Measurements from ENCODE around the gene TIMM17A. TPM values are rescaled to one million over a fixed set of nuclear protein-coding genes. Genes with fewer than 3 reads are reported as not detected.

Gene TIMM17A
- total RNA-seq, result 40.8 TPM
- 73.2 TPM for polyA plus RNA-seq (ENCODE audit: insufficient read depth, low read depth, low replicate concordance)
- long read RNA-seq, donor 1, transcript TIMM17A-201 (6 exons, 1,659 nt), result major isoform, 9 of 12 reads
- long read RNA-seq, donor 1, partial matches to known transcripts, result 0 of 12 reads
- long read RNA-seq, donor 1, other reads (novel, unspliced or antisense), result 0 of 12 reads
- long read RNA-seq, donor 2, transcript TIMM17A-201 (6 exons, 1,659 nt), result major isoform, 27 of 37 reads
- long read RNA-seq, donor 2, partial matches to known transcripts, result 7 of 37 reads
- long read RNA-seq, donor 2, other reads (novel, unspliced or antisense), result 0 of 37 reads
- long read RNA-seq, donor 3, transcript TIMM17A-201 (6 exons, 1,659 nt), result major isoform, 23 of 29 reads
- long read RNA-seq, donor 3, partial matches to known transcripts, result 0 of 29 reads
- long read RNA-seq, donor 3, other reads (novel, unspliced or antisense), result 0 of 29 reads
- long read RNA-seq, donor 4, transcript TIMM17A-201 (6 exons, 1,659 nt), result major isoform, 9 of 11 reads
- long read RNA-seq, donor 4, partial matches to known transcripts, result 0 of 11 reads
- long read RNA-seq, donor 4, other reads (novel, unspliced or antisense), result 0 of 11 reads
- long read RNA-seq, donor 5, partial matches to known transcripts, result 0 of 1 reads
- long read RNA-seq, donor 5, other reads (novel, unspliced or antisense), result 0 of 1 reads
- long read RNA-seq, donor 6, transcript TIMM17A-201 (6 exons, 1,659 nt), result major isoform, 48 of 82 reads
- long read RNA-seq, donor 6, partial matches to known transcripts, result 30 of 82 reads
- long read RNA-seq, donor 6, other reads (novel, unspliced or antisense), result 0 of 82 reads
- long read RNA-seq, donor 7, transcript TIMM17A-201 (6 exons, 1,659 nt), result major isoform, 28 of 35 reads
- long read RNA-seq, donor 7, partial matches to known transcripts, result 3 of 35 reads
- long read RNA-seq, donor 7, other reads (novel, unspliced or antisense), result 2 of 35 reads
- long read RNA-seq, donor 8, transcript TIMM17A-201 (6 exons, 1,659 nt), result major isoform, 23 of 37 reads
- long read RNA-seq, donor 8, partial matches to known transcripts, result 13 of 37 reads
- long read RNA-seq, donor 8, other reads (novel, unspliced or antisense), result 0 of 37 reads
- long read RNA-seq, donor 9, transcript TIMM17A-201 (6 exons, 1,659 nt), result major isoform, 15 of 18 reads
- long read RNA-seq, donor 9, partial matches to known transcripts, result 0 of 18 reads
- long read RNA-seq, donor 9, other reads (novel, unspliced or antisense), result 0 of 18 reads
- long read RNA-seq, donor 10, transcript TIMM17A-201 (6 exons, 1,659 nt), result major isoform, 19 of 38 reads
- long read RNA-seq, donor 10, partial matches to known transcripts, result 18 of 38 reads
- long read RNA-seq, donor 10, other reads (novel, unspliced or antisense), result 0 of 38 reads

DNA sequence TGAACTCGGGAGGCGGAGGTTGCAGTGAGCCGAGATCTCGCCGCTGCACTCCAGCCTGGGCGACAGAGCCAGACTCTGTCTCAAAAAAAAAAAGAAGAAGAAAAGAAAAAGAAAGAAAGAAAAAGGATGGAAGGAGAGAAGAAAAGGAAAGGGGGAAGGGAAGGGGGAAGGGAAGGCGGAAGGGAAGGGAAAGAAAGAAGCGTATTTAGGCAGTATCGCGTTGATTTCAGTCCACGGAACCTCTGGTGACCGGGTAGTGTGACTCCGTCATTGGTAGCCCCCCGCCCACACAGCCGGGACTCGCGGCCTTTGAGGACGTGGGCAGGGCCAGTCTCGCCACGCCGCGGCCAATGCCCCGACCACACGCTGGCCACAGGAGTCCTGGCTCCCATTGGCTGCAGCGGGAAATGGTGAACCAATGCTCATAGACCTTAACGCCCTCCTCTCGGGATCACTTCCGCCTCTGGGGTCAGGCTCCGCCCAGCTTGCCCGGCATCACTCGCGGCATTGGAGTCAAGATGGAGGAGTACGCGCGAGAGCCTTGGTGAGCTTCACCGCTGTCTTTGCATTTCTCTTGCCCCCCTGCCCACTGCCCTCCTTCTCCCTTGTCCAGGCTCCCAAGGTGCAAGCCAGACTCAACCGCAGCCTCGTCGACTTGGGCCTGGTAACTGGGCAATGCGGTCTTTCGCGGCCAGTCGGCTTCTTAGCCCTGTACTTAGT is at the start of gene TIMM17A:
TSS of gene TIMM17A (plus strand) at position 495 of the 720 bp plus-strand sequence. CDS start at position 519, 24 bp downstream.
- TF ChIP-seq, protein P1, sequence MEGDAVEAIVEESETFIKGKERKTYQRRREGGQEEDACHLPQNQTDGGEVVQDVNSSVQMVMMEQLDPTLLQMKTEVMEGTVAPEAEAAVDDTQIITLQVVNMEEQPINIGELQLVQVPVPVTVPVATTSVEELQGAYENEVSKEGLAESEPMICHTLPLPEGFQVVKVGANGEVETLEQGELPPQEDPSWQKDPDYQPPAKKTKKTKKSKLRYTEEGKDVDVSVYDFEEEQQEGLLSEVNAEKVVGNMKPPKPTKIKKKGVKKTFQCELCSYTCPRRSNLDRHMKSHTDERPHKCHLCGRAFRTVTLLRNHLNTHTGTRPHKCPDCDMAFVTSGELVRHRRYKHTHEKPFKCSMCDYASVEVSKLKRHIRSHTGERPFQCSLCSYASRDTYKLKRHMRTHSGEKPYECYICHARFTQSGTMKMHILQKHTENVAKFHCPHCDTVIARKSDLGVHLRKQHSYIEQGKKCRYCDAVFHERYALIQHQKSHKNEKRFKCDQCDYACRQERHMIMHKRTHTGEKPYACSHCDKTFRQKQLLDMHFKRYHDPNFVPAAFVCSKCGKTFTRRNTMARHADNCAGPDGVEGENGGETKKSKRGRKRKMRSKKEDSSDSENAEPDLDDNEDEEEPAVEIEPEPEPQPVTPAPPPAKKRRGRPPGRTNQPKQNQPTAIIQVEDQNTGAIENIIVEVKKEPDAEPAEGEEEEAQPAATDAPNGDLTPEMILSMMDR (IDR thresholded peaks at IDR 0.05; ENCODE audit: borderline replicate concordance, extremely low read depth, insufficient read depth), result no peak
- peaks cover 0 to 12% (median 9%) of the 10 kb centered on the region in 3 donors for H3K36me3 ChIP-seq (ENCODE audit: control insufficient read depth in 2 of 3, insufficient read depth in 3 of 3, low read length in 3 of 3)
- FAIRE-seq (peak; percentile 91), DNase-seq (peak; percentile 98 to 99 (median 99))
- H3K9ac ChIP-seq (ENCODE audit: low read length in 3 of 3), result peak within 1 kb of the TSS; percentile 96 to 98 (median 96)
- H3K27me3 ChIP-seq (ENCODE audit: control insufficient read depth, insufficient read depth, low read length), result no peaks in the 10 kb centered on the region
- intact Hi-C loops (cut with DNase I), result loop anchor here (5.0 kb wide), 1 partner anchor 58 kb away; no protein-coding TSS in a partner anchor
- H3K27ac ChIP-seq (ENCODE audit: low read depth in 2 of 2, low read length in 2 of 2), result peak within 1 kb of the TSS; percentile 75 to 76
- H3K4me1 ChIP-seq (ENCODE audit: control insufficient read depth in 2 of 3, insufficient read depth in 2 of 3, low read depth in 1 of 3, low read length in 3 of 3), result no peaks in the 10 kb centered on the region
- no peaks in the 10 kb centered on the region for H3K9me3 ChIP-seq (ENCODE audit: control insufficient read depth in 2 of 3, insufficient read depth in 1 of 3, low read length in 3 of 3)
- H3K4me3 ChIP-seq (ENCODE audit: low read length in 3 of 3), result peak within 1 kb of the TSS; percentile 94 to 98 (median 94)

DNA sequence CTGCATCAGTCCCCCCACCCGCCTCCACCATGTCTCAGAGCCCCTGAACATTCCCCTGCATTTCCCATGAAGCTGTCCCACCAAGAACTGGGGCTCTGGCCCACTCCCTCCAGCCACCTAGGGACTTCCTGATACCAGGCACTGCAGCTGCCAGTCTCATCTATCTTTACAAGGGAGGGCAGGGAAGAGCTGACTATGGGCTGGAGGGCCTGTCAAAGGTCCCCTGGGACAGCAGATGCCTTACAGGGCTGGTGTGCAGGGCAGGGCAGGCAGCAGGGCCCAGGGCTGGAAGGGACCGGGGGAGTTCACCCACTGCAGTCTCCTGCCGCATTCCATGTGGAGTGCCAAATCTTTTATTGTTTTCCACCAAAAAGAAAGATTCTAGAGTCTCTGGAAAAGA is 49.0 kb upstream of the TIMM17A start:
- no peak for FAIRE-seq
- H3K36me3 ChIP-seq (ENCODE audit: control insufficient read depth in 2 of 3, insufficient read depth in 3 of 3, low read length in 3 of 3), result no peaks in the 10 kb centered on the region
- TF ChIP-seq, protein P1 (IDR thresholded peaks at IDR 0.05; ENCODE audit: borderline replicate concordance, extremely low read depth, insufficient read depth), result no peak
- no peak overlapping the region for H3K4me3 ChIP-seq (ENCODE audit: low read length in 3 of 3)
- intact Hi-C loops (cut with DNase I), result no loop called here
- H3K9me3 ChIP-seq (ENCODE audit: control insufficient read depth in 2 of 3, insufficient read depth in 1 of 3, low read length in 3 of 3), result no peaks in the 10 kb centered on the region
- DNase-seq, result no peak
- no peak overlapping the region for H3K9ac ChIP-seq (ENCODE audit: low read length in 3 of 3)
- H3K4me1 ChIP-seq (ENCODE audit: control insufficient read depth in 2 of 3, insufficient read depth in 2 of 3, low read depth in 1 of 3, low read length in 3 of 3), result peaks cover 0 to 11% (median 0%) of the 10 kb centered on the region in 3 donors
- H3K27me3 ChIP-seq (ENCODE audit: control insufficient read depth, insufficient read depth, low read length), result no peaks in the 10 kb centered on the region
- no peak overlapping the region for H3K27ac ChIP-seq (ENCODE audit: low read depth in 2 of 2, low read length in 2 of 2)

DNA sequence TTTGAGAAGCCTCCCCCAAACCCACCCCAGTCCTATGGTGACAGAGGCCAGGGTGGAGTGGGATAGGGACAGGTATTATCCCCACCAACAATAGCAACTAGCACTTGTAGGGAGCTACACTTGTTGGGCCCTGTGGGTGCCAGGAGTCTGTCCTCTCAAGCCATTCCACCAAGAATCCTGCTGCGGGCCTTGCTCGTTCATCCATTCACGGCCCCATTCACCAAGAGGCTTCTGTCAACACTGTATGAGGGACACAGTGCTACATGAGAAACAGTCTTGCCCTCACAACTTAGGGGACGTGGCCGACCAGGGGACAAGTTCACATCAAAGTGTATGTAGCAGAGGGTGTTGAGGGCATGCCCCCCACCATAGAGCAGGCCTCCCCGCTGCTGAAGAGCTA is 47.7 kb upstream of the TIMM17A start:
- Histone ChIP-seq H3K9ac (ENCODE audit: low read length in 3 of 3) (no peak overlapping the region), H3K4me3 (ENCODE audit: low read length in 3 of 3) (no peak overlapping the region), H3K36me3 (ENCODE audit: control insufficient read depth in 2 of 3, insufficient read depth in 3 of 3, low read length in 3 of 3) (no peaks in the 10 kb centered on the region), H3K27ac (ENCODE audit: low read depth in 2 of 2, low read length in 2 of 2) (no peak overlapping the region), H3K9me3 (ENCODE audit: control insufficient read depth in 2 of 3, insufficient read depth in 1 of 3, low read length in 3 of 3) (no peaks in the 10 kb centered on the region), H3K27me3 (ENCODE audit: control insufficient read depth, insufficient read depth, low read length) (no peaks in the 10 kb centered on the region), H3K4me1 (ENCODE audit: control insufficient read depth in 2 of 3, insufficient read depth in 2 of 3, low read depth in 1 of 3, low read length in 3 of 3) (peaks cover 0 to 11% (median 0%) of the 10 kb centered on the region in 3 donors)
- DNase-seq (no peak), FAIRE-seq (no peak)
- intact Hi-C loops (cut with DNase I), result no loop called here
- TF ChIP-seq, protein P1 (IDR thresholded peaks at IDR 0.05; ENCODE audit: borderline replicate concordance, extremely low read depth, insufficient read depth), result no peak

Data from kidney (tissue), 22 donors.